ENCODE results near the gene LRRC27.
"Not testable (repeated sequence)": the region's sequence is repeated elsewhere in the genome, so short reads cannot be mapped to it uniquely, and the experiment has no call there.

Gene LRRC27

DNA sequence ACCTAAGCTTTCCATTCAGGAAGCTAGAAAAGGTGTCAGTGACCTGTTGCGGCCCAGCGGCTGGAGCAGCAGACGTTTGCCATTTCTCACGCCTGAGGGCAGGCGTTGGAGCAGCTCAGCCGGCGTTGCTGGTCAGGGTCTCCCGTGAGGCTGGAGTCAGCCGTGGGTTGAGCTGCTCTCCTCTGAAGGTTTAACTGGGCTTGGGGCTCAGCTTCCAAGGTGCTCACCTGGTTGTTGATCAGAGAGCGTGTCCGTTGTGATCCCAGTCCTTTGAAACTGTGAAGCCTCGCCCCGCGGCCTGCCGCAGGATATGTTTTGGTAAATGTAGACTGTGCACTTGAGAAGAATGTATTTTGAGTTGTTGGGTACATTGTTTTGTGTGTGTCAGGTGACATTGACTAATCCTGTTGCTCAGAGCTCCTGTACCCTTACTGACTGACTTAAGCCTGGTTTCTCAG lies 44.4 kb downstream of the LRRC27 start:
- DNase-seq = no peak

DNA sequence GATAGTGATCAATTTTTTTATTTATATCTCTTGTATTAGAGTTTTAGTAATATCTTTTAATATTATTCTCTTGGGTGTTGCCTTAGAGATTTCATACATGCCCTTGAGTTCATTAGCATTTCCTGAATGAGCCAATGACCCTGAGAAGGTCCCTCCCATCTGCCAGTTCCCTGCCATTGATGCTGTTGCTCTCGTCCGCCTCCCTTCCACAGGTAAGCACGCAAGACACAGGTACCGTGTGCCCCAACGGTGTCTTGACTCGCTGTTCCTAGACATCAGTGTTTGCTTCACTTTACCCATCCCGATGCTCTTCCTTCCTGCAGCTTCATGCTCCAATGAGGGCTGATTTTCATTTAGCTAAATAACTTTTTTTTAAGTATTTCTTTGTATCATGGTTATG lies 45.3 kb downstream of the LRRC27 start:
- no peak for DNase-seq

DNA sequence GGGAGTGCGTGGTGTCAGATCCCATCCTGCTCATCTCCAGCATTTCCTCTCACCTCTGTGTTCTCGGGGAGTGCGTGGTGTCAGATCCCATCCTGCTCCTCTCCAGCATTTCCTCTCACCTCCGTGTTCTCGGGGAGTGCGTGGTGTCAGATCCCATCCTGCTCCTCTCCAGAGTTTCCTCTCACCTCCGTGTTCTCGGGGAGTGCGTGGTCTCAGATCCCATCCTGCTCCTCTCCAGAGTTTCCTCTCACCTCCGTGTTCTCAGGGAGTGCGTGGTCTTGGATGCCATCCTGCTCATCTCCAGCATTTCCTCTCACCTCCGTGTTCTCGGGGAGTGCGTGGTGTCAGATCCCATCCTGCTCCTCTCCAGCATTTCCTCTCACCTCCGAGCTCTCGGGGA lies 47.0 kb downstream of the LRRC27 start:
- DNase-seq = not testable (repeated sequence)

DNA sequence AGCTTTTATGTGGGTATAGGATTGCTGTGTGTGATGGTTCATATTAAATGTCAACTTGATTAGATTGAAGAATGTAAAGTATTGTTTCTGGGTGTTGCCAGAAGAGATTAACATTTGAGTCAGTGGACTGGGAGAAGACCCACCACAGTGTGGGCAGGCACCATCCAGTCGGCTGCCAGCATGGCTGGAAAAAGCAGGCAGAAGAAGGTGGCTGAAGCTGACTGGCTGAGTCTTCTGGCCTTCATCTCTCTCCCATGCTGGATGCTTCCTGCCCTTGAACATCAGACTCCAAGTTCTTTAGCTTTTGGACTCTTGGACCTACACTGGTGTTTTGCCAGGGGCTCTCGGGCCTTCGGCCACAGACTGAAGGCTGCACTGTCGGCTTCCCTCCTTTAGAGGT lies 49.0 kb downstream of the LRRC27 start:
- not testable (repeated sequence) for DNase-seq

DNA sequence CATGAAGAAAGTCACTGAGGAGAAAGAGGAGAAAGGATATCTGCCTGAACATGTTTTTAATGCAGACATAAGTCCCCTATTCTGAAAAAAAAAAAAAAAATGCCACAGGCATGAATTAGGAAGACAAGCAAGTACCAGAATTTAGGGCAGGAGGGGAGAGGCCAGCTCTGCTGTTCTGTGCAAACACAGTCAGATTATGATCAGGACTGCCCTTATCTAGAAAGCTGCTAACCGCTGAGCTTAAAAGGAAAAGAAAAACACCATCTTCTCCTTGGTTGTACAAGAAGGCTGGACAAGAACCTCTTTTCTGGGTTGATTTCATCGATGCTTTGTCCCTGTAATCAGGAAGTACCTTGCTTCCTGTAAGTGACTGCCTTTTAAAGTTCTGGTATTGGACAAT lies 49.7 kb downstream of the LRRC27 start:
- no peak for DNase-seq

DNA sequence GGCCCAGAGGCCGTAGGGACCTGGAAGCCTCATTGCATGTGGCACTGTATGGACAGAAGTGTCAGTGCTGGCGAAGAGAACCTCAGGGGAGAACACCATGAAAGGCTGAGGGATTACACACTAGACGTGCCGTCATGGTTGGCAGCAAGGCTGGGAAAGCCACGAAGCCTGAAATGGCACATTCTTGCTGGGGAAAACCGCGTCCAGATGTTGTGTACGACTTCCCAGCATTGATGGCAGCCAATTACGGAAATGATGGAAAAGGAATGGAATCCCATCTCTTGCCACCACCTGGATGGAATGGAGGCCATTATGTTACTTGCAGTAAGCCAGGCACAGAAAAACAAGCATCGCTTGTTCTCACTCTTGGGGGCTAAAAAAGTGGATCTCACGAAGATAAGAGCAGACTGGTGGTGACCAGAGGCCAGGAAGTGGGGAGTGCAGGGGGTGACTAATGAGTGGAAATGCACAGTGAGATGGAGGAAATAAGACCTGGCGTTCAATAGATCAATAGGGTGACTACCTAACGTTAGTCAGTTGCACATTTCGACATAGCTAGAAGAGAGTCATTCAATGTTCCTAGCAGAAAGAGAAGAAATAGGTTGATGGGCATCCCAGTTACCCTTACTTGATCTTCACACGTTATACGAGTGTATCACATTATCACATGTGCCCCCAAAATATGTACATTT lies 50.4 kb downstream of the LRRC27 start:
- DNase-seq = no peak

DNA sequence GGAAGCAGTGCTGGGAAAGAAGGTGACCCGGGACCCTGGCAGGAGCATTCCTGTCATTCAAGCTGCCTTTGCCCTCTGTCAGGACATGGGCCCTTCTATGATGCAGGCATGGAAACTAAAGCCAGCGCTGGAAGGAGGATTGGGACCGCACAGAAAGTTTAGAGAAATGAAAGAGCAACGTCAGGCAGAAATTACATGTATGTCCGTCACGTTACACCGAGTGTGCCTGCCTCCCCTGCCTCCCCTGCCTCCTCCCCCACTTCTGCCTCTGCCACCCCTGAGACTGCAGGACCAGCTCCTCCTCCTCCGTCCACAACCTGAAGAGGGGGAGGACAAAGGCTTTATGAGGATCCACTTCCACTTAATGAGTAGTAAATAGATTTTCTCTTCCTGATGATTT lies 51.1 kb downstream of the LRRC27 start:
- DNase-seq = no peak

DNA sequence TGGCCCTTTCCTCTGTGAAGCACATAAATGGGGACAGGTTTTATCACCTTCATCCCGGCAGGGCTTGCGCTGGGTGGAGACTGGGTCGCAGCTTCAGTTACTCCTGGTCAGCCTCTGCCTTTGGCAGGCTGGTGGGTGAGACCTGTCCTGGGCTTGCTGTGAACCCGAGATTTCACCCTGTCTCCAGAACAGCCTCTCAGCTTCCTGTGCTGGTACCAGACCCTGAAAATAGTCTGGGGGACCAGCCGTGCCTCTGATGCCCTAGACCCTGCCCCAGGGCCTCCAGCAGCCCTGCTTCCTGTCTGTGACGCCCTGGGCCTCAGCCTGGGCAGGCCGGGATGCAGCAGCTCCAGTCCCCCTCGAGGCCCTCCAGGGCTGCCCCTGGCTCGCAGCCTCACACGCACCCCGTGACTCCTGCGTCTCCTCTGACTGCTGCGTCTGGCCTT lies 51.8 kb downstream of the LRRC27 start:
- DNase-seq = no peak

DNA sequence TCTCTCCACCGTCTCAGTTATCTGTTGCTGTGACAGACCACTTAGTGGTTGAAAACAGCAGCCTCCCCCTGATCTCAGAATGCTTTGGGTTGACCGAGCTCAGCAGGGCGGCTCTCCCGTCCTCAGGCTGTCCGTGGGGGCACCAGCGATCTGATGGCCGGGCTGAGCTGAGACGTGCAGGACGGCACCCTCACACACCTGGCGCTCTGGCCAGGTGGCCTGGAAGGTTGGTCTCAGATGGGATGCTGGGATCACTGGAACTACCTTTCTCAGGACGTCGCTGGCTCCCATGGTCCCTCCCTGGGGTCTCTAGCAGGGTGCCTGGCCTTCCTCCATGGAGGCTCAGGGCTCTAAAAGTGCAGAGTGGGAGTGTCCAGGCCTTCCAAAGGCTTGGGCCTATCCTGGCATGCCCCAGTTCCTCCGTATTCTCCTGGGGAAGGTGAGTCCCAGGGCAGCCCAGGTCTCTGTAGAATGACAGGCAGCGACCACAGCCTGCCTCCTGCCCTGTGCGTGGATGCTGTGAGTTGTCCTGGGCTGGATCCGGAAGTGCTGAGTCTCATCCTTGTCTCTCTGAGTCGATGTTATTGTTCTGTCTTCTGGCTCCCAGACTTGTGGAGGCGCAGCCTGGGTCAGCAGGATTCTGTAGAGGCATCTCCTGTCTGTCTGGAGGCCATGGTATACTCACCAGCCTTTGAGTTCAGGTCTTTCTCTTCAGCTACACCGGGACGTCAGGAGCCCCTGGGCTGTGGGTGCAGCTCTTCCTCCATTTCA lies 52.8 kb downstream of the LRRC27 start:
- DNase-seq = no peak

DNA sequence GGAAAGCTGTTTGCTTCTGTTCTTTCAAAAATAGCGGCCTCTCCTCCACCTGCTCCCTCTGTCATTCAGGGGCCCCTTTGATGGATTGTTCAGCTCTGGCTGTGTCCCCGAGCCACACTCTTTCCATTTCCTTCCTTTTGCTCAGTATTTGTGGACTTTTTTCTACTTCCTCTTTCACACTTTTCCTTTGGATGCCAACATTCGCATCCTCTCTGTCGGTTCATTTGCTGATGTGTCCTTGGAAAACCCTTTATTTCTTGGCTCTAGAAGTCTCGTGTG lies 53.3 kb downstream of the LRRC27 start:
- no peak for DNase-seq

DNA sequence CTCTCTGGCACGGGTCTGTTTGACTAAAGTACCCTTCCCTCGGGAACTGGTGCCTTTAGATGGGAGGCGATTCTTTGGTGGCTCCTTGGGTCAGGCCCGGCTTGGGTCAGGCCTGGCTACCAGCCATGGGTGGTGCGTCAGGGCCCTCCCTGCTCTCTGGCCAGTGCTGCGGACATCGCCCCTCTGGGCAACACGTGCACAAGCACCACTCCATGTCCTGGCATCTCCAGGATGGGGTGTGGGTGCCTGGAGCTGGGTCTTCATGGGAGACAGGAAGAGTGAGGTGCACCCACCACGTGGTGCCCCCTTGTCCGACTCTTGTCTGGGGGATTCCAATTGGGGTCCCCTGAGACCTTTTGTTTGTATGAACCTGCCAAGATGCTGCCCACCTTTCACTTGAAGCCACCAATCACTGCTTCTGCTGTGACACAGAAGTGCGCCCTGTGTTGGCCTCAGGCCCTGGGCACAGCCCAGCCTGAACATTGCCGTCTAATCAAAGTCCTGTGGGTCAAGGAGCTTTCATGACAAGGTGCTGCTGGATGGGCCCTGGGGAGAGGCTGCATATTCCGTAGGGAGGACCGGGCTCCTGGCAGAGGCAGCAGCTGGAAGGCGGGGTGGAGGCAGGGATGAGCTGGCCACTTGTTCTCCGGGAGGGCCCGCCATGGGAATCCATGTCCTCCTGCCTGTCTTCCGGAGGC lies 53.9 kb downstream of the LRRC27 start:
- no peak for DNase-seq

DNA sequence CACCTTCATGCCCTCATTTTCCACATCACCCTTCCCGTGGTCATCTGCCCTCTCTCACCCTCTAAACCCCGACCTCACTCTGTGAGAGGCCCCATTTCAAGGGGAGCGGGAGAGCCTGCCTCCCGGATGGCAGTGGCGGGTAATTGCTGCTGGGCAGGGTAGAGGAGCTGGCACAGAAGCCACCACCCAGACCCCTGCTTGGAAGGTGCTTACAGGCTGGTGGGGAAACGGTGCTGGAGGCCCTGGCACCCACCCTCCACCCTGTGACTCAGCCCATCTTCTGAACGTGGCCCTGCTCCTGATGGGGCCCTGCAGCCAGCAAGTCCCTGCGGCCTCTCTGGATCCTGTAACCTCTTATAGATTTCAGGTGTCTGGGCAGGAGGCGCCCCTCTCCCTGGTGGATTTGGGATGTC lies 54.4 kb downstream of the LRRC27 start:
- DNase-seq = no peak

DNA sequence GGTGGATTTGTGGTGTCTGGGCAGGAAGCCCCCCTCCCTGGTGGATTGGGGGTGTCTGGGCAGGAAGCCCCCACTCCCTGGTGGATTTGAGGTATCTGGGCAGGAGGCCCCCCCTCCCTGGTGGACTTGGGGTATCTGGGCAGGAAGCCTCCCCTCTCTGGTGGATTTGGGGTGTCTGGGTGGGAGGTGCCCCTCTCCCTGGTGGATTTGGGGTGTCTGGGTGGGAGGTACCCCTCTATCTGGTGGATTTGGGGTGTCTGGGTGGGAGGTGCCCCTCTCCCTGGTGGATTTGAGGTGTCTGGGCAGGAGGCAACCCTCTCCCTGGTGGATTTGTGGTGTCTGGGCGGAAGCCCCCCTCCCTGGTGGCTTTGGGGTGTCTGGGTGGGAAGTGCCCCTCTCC lies 54.9 kb downstream of the LRRC27 start:
- not testable (repeated sequence) for DNase-seq

DNA sequence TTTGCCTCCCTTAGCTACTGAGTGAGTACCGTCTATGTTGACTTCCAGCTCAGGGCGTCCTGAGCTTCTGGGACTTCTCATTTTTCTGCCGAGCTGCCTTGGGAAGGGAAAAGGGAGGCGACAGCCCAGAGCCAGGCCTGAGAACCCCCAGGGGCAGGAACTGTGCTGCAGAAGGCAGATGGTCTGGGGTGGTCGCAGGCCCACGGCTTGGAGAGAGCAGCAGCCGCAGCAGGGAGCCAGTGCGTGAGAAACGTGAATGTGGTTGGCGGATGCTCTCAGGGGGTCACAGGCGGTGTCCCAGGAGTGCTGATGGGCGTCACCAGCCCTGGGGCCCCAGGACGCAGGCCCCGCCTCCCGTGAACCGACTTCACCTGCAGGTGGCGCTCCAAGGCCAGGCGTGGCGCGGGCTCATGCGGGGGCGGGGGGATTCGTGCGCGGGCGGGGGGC lies 55.8 kb downstream of the LRRC27 start:
- DNase-seq = no peak

DNA sequence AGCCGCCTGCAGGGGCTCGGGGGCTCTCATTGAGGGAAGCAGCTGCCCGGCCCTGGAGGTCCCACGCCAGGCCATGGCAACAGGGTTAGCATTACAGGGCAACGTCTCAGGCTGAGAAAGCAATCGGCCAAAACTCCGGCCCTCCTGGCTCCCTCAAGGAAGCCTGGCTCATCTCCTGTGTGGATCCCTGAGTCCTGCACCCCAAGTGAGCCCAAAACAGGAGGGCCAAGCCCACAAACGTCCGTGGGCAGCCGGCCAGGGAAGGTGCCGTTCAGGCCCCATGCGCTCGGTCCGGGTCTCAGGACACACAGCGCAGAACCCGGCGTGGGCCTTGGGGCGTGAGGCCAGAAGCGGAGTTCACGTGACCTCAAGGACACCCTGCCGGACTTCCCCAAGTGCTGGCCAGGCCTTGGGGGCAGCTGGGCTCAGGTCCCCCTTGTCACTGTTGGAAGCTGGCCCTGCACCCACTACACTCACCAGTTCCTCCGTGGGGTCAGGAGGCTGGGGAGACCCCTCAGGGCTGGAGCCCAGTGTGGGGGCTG lies 57.0 kb downstream of the LRRC27 start:
- no peak for DNase-seq

DNA sequence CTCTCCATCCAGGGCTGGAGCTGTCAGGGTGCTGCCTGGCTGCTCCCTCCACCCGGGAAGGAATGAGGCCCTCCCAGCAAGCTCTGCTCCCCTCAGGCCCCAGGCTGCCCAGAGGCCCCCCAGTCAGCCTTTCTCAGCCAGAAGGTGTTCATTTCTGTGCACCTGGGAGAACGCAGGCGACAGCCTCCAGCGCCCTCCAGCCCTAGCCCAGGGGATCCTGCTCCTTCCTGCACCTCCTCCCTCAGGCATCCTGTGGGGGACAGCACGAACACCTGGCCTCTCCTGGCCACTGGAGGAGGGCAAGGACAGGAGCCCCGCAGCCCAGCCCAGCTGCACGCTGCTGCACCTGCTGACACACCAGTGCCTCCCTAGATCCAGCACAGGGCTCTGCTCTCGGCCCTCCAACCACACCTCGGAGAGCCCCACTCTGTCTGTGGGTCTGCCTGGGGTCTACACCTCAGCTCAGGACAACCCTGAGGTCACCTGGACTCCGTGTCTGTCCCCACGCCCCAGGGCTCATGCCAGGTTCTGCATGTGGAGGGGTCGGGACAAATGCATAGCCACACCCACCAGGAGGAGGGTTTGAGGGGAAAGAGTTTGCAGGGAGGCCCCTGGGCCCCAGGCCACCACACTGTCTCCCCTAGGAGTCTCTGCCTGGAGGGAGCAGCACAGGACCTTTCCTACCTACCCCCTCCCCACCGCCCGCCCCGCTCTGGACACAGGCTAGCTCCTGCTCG lies 57.6 kb downstream of the LRRC27 start:
- no peak for DNase-seq

DNA sequence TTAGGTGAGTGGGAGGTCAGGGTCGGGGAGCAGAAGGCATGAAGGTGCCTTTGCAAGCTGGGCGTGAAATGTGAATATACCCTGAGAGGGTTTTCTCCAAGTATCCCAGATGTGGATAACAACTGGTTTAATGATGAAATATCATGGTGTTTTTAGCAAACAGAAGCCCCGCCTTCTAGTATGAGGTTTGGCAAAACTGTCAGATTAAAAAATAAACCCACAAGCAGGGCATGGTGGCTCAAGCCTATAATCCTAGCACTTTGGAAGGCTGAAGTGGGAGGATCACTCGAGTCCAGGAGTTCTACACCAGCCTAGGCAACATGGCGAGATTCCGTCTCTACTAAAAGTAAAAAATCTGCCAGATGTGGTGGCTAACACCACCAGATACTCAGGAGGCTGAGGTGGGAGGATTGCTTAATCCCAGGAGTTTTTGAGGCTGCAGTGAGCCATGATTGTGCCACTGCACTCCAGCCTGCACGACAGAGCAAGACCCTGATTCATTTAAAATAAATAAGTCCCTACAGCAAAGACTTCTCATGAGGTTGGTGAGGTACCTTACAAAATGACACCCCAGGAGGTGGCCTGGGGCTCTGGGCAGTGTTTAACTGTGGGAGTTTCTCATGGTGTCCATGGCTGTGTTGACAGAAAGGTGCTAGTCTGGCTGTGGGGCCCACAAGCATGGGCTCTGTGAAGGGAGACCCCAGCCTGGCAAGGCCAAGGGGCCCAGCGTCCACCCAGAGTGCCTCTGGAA lies 58.4 kb downstream of the LRRC27 start:
- no peak for DNase-seq

DNA sequence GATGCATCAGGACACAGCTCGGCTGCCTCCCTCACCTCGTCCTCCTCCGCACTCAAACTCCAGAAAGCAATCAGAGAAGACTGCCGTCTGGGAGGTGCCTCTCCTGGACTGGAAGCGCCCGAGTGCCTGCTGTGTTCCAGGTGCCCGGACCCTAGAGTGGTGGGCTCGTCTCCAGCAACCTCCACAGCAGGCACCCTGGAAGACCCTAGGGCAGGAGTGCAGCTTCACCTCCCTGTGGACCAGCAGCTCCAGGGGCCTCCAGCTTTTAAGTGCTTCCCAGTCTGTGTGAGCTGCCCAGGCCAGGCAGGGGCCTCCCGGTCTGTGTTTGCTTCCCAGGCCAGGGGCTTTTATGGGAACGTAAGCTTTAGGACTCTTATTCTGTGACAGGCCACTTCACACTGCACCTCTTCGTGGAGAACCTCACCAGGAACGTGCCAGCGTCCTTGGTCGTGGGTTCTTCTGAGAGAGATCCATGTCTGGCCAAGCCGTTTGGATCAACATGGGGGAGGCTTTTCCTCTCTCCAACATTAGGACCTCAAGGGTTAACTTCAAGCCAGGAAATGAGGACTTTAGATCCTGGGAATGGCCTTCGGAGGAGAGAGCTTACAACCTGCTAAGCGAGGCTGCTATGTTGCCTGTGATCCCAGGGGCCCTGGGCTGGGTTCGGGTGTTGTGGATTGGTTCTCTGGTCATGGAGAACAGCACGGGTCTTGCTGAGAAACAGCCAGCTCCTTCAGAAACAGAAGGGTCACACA lies 59.1 kb downstream of the LRRC27 start:
- no peak for DNase-seq

DNA sequence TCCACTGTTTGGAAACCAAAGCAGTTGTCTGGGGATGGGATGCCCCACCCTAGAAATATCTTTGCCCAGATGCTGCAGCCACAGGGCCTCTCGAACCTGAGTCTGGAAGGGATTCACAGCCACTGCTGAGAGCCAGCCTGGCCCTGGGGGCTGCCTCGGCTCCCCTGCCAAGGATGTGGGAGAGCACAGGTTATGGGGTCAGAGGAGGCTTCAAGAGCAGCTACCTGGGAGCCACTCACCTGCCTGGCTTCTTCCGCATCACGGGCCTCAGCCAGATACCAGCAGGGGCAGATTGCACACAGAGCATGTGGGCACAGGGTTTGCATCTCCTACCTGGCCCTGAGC lies 59.7 kb downstream of the LRRC27 start:
- DNase-seq = no peak

DNA sequence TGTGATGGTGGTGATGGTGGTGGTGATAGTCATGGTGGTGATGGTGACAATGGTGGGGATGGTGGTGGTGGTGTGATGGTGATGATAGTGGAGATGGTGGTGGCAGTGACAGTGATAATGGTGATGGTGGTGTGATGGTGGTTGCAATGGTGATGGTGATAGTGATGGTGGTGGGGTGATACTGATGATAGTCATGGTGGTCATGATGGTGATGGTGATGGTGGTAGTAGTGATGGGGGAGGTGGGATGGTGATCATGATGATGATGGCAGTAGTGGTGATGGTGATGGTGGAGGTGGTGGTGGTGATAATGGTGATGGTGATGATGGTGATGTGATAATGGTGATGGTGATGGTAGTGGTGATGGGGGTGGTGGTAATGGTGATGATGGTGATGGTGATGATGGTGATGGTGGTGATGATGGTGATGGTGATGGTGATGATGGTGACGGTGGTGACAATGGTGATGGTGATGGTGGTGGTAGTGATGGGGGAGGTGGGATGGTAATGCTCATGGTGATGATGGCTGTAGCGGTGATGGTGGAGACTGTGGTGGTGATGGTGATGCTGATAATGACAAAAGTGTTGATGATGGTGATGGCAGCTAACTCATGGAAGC lies 60.3 kb downstream of the LRRC27 start:
- DNase-seq = no peak
